Measurements from ENCODE around the gene CDC123.
"Not testable (repeated sequence)": the region's sequence is repeated elsewhere in the genome, so short reads cannot be mapped to it uniquely, and the experiment has no call there.

Gene CDC123

GRCh38 chr10:12195603-12196506 lies at the start of gene CDC123, which contains the start of gene NUDT5:
CDC123 (plus strand) TSS chr10:12196188; CDS start chr10:12196246, 58 bp downstream.
NUDT5 (minus strand) TSS chr10:12195891; CDS start chr10:12186291, 9,600 bp downstream.
- peak; percentile 92 for DNase-seq

GRCh38 chr10:12150163-12150562 lies 45.8 kb upstream of the CDC123 start:
- DNase-seq: no peak

- no peak for DNase-seq
Observed at GRCh38 chr10:12154516-12154915, 41.5 kb upstream of the CDC123 start.

- DNase-seq: no peak
Observed at GRCh38 chr10:12156367-12157123, 39.4 kb upstream of the CDC123 start.

- DNase-seq: no peak
Observed at GRCh38 chr10:12158111-12158510, 37.9 kb upstream of the CDC123 start.

- DNase-seq: no peak
Observed at GRCh38 chr10:12160664-12161063, 35.3 kb upstream of the CDC123 start.

- no peak for DNase-seq
Observed at GRCh38 chr10:12162927-12163326, 33.1 kb upstream of the CDC123 start.

- no peak for DNase-seq
Observed at GRCh38 chr10:12164085-12164484, 31.9 kb upstream of the CDC123 start.

GRCh38 chr10:12165036-12165435 lies 31.0 kb upstream of the CDC123 start:
- no peak for DNase-seq

GRCh38 chr10:12165999-12166775 lies 29.8 kb upstream of the CDC123 start:
- no peak for DNase-seq

- DNase-seq: not testable (repeated sequence)
Observed at GRCh38 chr10:12171512-12171911, 24.5 kb upstream of the CDC123 start.

GRCh38 chr10:12177642-12178041 lies 18.3 kb upstream of the CDC123 start:
- DNase-seq: no peak

- no peak for DNase-seq
Observed at GRCh38 chr10:12179606-12180170, 16.3 kb upstream of the CDC123 start.

GRCh38 chr10:12180221-12180974 lies 15.6 kb upstream of the CDC123 start:
- DNase-seq: no peak

- DNase-seq: peak; percentile 92
Observed at GRCh38 chr10:12181065-12181775, 14.8 kb upstream of the CDC123 start.

- DNase-seq: no peak
Observed at GRCh38 chr10:12184165-12184564, 11.8 kb upstream of the CDC123 start.

- DNase-seq: peak; percentile 43
Observed at GRCh38 chr10:12186323-12186722, 9.7 kb upstream of the CDC123 start.

GRCh38 chr10:12187321-12187905 lies 8.6 kb upstream of the CDC123 start:
- DNase-seq: no peak

- no peak for DNase-seq
Observed at GRCh38 chr10:12188656-12189055, 7.3 kb upstream of the CDC123 start.

- DNase-seq: no peak
Observed at GRCh38 chr10:12189426-12189825, 6.6 kb upstream of the CDC123 start.

GRCh38 chr10:12191715-12192114 lies 4.3 kb upstream of the CDC123 start:
- DNase-seq: peak; percentile 34
